ENCODE results near the gene CACNA2D3. TPM values are rescaled to one million over a fixed set of nuclear protein-coding genes. Genes with fewer than 3 reads are reported as not detected.

Gene CACNA2D3
- polyA plus RNA-seq, 1 donor from 2014 or later, result 26.2 TPM

DNA sequence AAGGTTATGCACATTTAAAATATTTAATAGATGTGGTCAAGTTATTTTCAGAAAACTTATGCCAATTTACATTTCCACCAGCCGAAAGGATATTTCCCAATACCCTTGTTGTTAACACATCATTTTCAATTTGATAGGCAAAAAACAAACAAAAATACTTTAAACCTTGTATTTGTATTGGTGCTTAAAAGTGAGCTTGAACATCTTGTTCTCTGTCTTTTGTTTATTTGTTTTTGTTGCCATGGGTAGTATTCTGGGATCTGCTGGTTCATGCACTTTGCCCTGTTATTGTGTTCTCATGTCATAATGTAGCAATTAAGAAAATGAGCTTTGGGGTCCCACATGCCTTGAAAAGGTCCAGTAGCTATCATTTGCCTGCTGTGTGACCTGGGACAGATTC is 614.1 kb downstream of the CACNA2D3 start:
- Histone ChIP-seq H3K9me2 (ENCODE audit: insufficient read depth, low read length) (no peaks in the 10 kb centered on the region), H3K4me2 (ENCODE audit: low read length) (no peak overlapping the region), H3K36me3 (ENCODE audit: insufficient read depth, low read length) (no peaks in the 10 kb centered on the region), H3K27me3 (ENCODE audit: insufficient read depth, low read depth, low read length) (no peaks in the 10 kb centered on the region), H3K4me3 (ENCODE audit: low read length) (no peak overlapping the region), H3K9me3 (ENCODE audit: low read length) (no peaks in the 10 kb centered on the region), H3K79me2 (replicated peaks; ENCODE audit: insufficient read depth, low read length) (no peaks in the 10 kb centered on the region), H2AFZ (ENCODE audit: low read depth, low read length) (no peak overlapping the region), H3F3A (ENCODE audit: insufficient read depth, low read length, poor library complexity, severe bottlenecking) (peaks cover 6% of the 10 kb centered on the region), H3K9ac (ENCODE audit: low read length) (no peak overlapping the region), H4K20me1 (ENCODE audit: insufficient read depth) (no peaks in the 10 kb centered on the region), H3K27ac (ENCODE audit: low read length) (no peak overlapping the region)
- TF ChIP-seq EZH2 (IDR thresholded peaks at IDR 0.05; ENCODE audit: borderline replicate concordance, insufficient read depth, low read length, poor library complexity, severe bottlenecking), result no peak
- TF ChIP-seq TAF1 (IDR thresholded peaks at IDR 0.05; ENCODE audit: low read depth), result no peak
- no peak for TF ChIP-seq MXI1 (conservative IDR thresholded peaks at IDR 0.05; ENCODE audit: poor library complexity, severe bottlenecking)
- TF ChIP-seq EP300 (conservative IDR thresholded peaks at IDR 0.05; ENCODE audit: poor library complexity, severe bottlenecking), result no peak
- TF ChIP-seq RAD21 (conservative IDR thresholded peaks at IDR 0.05), result no peak
- TF ChIP-seq, protein P1, sequence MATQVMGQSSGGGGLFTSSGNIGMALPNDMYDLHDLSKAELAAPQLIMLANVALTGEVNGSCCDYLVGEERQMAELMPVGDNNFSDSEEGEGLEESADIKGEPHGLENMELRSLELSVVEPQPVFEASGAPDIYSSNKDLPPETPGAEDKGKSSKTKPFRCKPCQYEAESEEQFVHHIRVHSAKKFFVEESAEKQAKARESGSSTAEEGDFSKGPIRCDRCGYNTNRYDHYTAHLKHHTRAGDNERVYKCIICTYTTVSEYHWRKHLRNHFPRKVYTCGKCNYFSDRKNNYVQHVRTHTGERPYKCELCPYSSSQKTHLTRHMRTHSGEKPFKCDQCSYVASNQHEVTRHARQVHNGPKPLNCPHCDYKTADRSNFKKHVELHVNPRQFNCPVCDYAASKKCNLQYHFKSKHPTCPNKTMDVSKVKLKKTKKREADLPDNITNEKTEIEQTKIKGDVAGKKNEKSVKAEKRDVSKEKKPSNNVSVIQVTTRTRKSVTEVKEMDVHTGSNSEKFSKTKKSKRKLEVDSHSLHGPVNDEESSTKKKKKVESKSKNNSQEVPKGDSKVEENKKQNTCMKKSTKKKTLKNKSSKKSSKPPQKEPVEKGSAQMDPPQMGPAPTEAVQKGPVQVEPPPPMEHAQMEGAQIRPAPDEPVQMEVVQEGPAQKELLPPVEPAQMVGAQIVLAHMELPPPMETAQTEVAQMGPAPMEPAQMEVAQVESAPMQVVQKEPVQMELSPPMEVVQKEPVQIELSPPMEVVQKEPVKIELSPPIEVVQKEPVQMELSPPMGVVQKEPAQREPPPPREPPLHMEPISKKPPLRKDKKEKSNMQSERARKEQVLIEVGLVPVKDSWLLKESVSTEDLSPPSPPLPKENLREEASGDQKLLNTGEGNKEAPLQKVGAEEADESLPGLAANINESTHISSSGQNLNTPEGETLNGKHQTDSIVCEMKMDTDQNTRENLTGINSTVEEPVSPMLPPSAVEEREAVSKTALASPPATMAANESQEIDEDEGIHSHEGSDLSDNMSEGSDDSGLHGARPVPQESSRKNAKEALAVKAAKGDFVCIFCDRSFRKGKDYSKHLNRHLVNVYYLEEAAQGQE (IDR thresholded peaks at IDR 0.05; ENCODE audit: borderline replicate concordance), result no peak
- no peak for TF ChIP-seq POLR2AphosphoS5 (IDR thresholded peaks at IDR 0.05)
- no peak for TF ChIP-seq SMC3 (conservative IDR thresholded peaks at IDR 0.05; ENCODE audit: poor library complexity)
- TF ChIP-seq, protein P2, sequence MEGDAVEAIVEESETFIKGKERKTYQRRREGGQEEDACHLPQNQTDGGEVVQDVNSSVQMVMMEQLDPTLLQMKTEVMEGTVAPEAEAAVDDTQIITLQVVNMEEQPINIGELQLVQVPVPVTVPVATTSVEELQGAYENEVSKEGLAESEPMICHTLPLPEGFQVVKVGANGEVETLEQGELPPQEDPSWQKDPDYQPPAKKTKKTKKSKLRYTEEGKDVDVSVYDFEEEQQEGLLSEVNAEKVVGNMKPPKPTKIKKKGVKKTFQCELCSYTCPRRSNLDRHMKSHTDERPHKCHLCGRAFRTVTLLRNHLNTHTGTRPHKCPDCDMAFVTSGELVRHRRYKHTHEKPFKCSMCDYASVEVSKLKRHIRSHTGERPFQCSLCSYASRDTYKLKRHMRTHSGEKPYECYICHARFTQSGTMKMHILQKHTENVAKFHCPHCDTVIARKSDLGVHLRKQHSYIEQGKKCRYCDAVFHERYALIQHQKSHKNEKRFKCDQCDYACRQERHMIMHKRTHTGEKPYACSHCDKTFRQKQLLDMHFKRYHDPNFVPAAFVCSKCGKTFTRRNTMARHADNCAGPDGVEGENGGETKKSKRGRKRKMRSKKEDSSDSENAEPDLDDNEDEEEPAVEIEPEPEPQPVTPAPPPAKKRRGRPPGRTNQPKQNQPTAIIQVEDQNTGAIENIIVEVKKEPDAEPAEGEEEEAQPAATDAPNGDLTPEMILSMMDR (IDR thresholded peaks at IDR 0.05; ENCODE audit: poor library complexity, severe bottlenecking), result no peak

DNA sequence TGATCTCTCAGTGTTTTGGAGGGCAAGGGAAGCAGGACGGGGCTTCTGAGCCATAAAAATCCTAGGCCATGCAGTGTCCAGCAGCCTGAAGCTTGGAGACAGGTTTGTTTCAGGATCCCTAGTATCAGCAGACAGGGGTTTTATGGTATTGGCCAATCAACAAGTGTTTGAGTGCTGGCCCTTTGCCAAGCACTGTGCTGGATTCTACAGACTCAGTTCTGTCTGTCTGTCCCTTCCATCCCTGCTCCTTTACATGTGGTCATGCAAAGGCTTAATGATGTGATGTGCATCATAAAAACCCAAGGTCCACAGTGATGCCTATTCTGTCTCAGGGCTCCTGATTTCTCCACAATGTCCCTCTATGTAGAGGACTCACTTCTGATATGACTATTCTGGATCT is 621.4 kb downstream of the CACNA2D3 start:
- Histone ChIP-seq H3K9ac (ENCODE audit: low read length) (no peak overlapping the region), H3K4me2 (ENCODE audit: low read length) (no peak overlapping the region), H3K36me3 (ENCODE audit: insufficient read depth, low read length) (no peaks in the 10 kb centered on the region), H2AFZ (ENCODE audit: low read depth, low read length) (no peak overlapping the region), H4K20me1 (ENCODE audit: insufficient read depth) (no peaks in the 10 kb centered on the region), H3K27me3 (ENCODE audit: insufficient read depth, low read depth, low read length) (no peaks in the 10 kb centered on the region), H3K9me3 (ENCODE audit: low read length) (no peaks in the 10 kb centered on the region), H3F3A (ENCODE audit: insufficient read depth, low read length, poor library complexity, severe bottlenecking) (no peaks in the 10 kb centered on the region), H3K27ac (ENCODE audit: low read length) (no peak overlapping the region), H3K4me3 (ENCODE audit: low read length) (no peak overlapping the region), H3K9me2 (ENCODE audit: insufficient read depth, low read length) (no peaks in the 10 kb centered on the region), H3K79me2 (replicated peaks; ENCODE audit: insufficient read depth, low read length) (no peaks in the 10 kb centered on the region)
- no peak for TF ChIP-seq POLR2AphosphoS5 (IDR thresholded peaks at IDR 0.05)
- no peak for TF ChIP-seq EP300 (conservative IDR thresholded peaks at IDR 0.05; ENCODE audit: poor library complexity, severe bottlenecking)
- TF ChIP-seq, protein P2 (IDR thresholded peaks at IDR 0.05; ENCODE audit: poor library complexity, severe bottlenecking), result no peak
- no peak for TF ChIP-seq EZH2 (IDR thresholded peaks at IDR 0.05; ENCODE audit: borderline replicate concordance, insufficient read depth, low read length, poor library complexity, severe bottlenecking)
- no peak for TF ChIP-seq MXI1 (conservative IDR thresholded peaks at IDR 0.05; ENCODE audit: poor library complexity, severe bottlenecking)
- no peak for TF ChIP-seq RAD21 (conservative IDR thresholded peaks at IDR 0.05)
- TF ChIP-seq SMC3 (conservative IDR thresholded peaks at IDR 0.05; ENCODE audit: poor library complexity), result no peak
- TF ChIP-seq, protein P1 (IDR thresholded peaks at IDR 0.05; ENCODE audit: borderline replicate concordance), result no peak
- no peak for TF ChIP-seq TAF1 (IDR thresholded peaks at IDR 0.05; ENCODE audit: low read depth)

All from neural cell (in vitro differentiated cells).